CD14-positive monocyte (primary cell): ENCODE data around the gene FRAS1. TPM values are rescaled to one million over a fixed set of nuclear protein-coding genes. Genes with fewer than 3 reads are reported as not detected.

Source experiments
- DNase-seq, 3 donors: peaks; one replicate each; pipeline ENCODE4 v3.0.0-alpha.2; 2011 to 2022
- H2AFZ ChIP-seq: 2 replicates; pipeline ENCODE4 v1.6.0; 2012; ENCODE audit warnings: mild to moderate bottlenecking, low read depth, low read length, inconsistent platforms; ENCODE audit not compliant: insufficient read depth, poor library complexity, severe bottlenecking
- H3K27ac ChIP-seq, 2 donors: 1 replicate in 1 of 2; 2 replicates in 1 of 2; pipeline ENCODE4 v1.5.1; 2012 to 2013; ENCODE audit warnings: low read length in 2 of 2, control low read depth in 1 of 2, inconsistent platforms in 1 of 2, low read depth in 1 of 2, mild to moderate bottlenecking in 1 of 2
- H3K27me3 ChIP-seq, 2 donors: one replicate each; pipeline versions ENCODE4 v1.6.0 to v1.6.1; 2011 to 2013; ENCODE audit warnings: low read length in 2 of 2; ENCODE audit not compliant: control insufficient read depth in 2 of 2, insufficient read depth in 2 of 2
- H3K36me3 ChIP-seq, 2 donors: replicated peaks in 1 of 2; 1 replicate in 1 of 2; 2 replicates in 1 of 2; pipeline versions ENCODE4 v1.5.1 to v1.6.1; 2012 to 2013; ENCODE audit warnings: low read length in 2 of 2, control low read depth in 1 of 2, inconsistent platforms in 1 of 2, mild to moderate bottlenecking in 1 of 2; ENCODE audit not compliant: insufficient read depth in 2 of 2, control insufficient read depth in 1 of 2
- H3K4me1 ChIP-seq, 2 donors: 1 replicate in 1 of 2; 2 replicates in 1 of 2; pipeline versions ENCODE4 v1.5.1 to v1.6.1; 2012 to 2013; ENCODE audit warnings: low read length in 2 of 2, control low read depth in 1 of 2, inconsistent platforms in 1 of 2, mild to moderate bottlenecking in 1 of 2, moderate library complexity in 1 of 2; ENCODE audit not compliant: insufficient read depth in 2 of 2, control insufficient read depth in 1 of 2
- H3K4me2 ChIP-seq: replicated peaks from 2 replicates; pipeline ENCODE3; 2012; ENCODE audit warnings: low read length, moderate library complexity, mild to moderate bottlenecking; ENCODE audit not compliant: poor library complexity, severe bottlenecking; ENCODE audit errors: extremely low read depth
- H3K4me3 ChIP-seq, 3 experiments: fragments of 200-600 bp in 1 of 3; sonication (generic) in 1 of 3; replicated peaks in 1 of 3; 1 replicate in 2 of 3; 2 replicates in 1 of 3; pipeline ENCODE4 v1.5.1; 2011 to 2013; ENCODE audit warnings: low read length in 3 of 3, mild to moderate bottlenecking in 3 of 3, control low read depth in 2 of 3, low read depth in 2 of 3, inconsistent platforms in 1 of 3, moderate library complexity in 1 of 3
- H3K79me2 ChIP-seq: 2 replicates; pipeline ENCODE4 v1.6.0; 2012; ENCODE audit warnings: mild to moderate bottlenecking, control low read depth, inconsistent platforms, low read length, moderate library complexity; ENCODE audit not compliant: insufficient read depth
- H3K9ac ChIP-seq: 2 replicates; pipeline ENCODE4 v1.6.0; 2017; ENCODE audit warnings: low read length, mild to moderate bottlenecking; ENCODE audit not compliant: insufficient read depth, poor library complexity, severe bottlenecking
- H3K9me3 ChIP-seq, 2 donors: replicated peaks in 1 of 2; 1 replicate in 1 of 2; 2 replicates in 1 of 2; pipeline versions ENCODE4 v1.5.1 to v1.6.1; 2012 to 2013; ENCODE audit warnings: low read length in 2 of 2, control low read depth in 1 of 2; ENCODE audit not compliant: control insufficient read depth in 1 of 2, insufficient read depth in 1 of 2
- H4K20me1 ChIP-seq: 2 replicates; pipeline ENCODE4 v1.6.0; 2012; ENCODE audit warnings: mild to moderate bottlenecking, low read length, control low read depth, moderate library complexity; ENCODE audit not compliant: insufficient read depth
- H3K27ac Mint-ChIP-seq, 7 donors: one replicate each; pipeline ENCODE4 v1.8.0; 2020; ENCODE audit warnings: mild to moderate bottlenecking in 7 of 7, mixed read lengths in 7 of 7, moderate library complexity in 6 of 7, inconsistent platforms in 2 of 7
- H3K27me3 Mint-ChIP-seq, 3 donors: one replicate each; pipeline ENCODE4 v1.8.0; 2021 to 2022; ENCODE audit warnings: low read depth in 3 of 3, mild to moderate bottlenecking in 3 of 3, mixed read lengths in 3 of 3, moderate library complexity in 3 of 3, inconsistent platforms in 1 of 3
- H3K36me3 Mint-ChIP-seq, 2 donors: one replicate each; pipeline ENCODE4 v1.8.0; 2020; ENCODE audit warnings: mixed read lengths in 2 of 2, inconsistent platforms in 1 of 2, mild to moderate bottlenecking in 1 of 2
- H3K4me1 Mint-ChIP-seq: one replicate; pipeline ENCODE4 v1.8.0; 2020; ENCODE audit warnings: mild to moderate bottlenecking, mixed read lengths
- H3K4me3 Mint-ChIP-seq, 2 donors: one replicate each; pipeline ENCODE4 v1.8.0; 2020; ENCODE audit warnings: mild to moderate bottlenecking in 2 of 2, mixed read lengths in 2 of 2, moderate library complexity in 1 of 2
- H3K9me3 Mint-ChIP-seq, 7 donors: one replicate each; pipeline ENCODE4 v1.8.0; 2020 to 2022; ENCODE audit warnings: mixed read lengths in 7 of 7, mild to moderate bottlenecking in 6 of 7, moderate library complexity in 6 of 7, inconsistent platforms in 2 of 7
- CTCF ChIP-seq: fragments of 200-600 bp; IDR thresholded peaks from one replicate; pipeline ENCODE4 v1.8.0; 2022; ENCODE audit warnings: antibody characterized with exemption, mild to moderate bottlenecking
- WGBS: methylation state at CpG from one replicate; pipeline ENCODE4 v1.1.5; 2013; ENCODE audit warnings: missing lambda C conversion rate; ENCODE audit not compliant: insufficient coverage; 5-methylcytosine and 5-hydroxymethylcytosine counted together
- intact Hi-C, 2 donors: fragments of 100-400 bp; cut with micrococcal nuclease; formaldehyde crosslinking; loops; one replicate each; pipeline versions ENCODE4 v1.15.0 to v1.15.1; 2023
- polyA plus RNA-seq, 3 donors: library from polyadenylated mRNA; depleted of rRNA in 1 of 3; unstranded in 2 of 3; stranded (reverse) in 1 of 3; fragments of 300-500 nt in 2 of 3; fragments of >200 nt in 1 of 3; fragmentation: Illumina TruSeq in 2 of 3; gene quantifications; 1 replicate in 2 of 3; 2 replicates in 1 of 3; pipeline ENCODE4 v1.2.3, GENCODE V29; 2012 to 2021

The FRAS1 gene
- polyA plus RNA-seq, 3 donors, result not detected

GRCh38 chr4:78510681-78511080 is 453.6 kb downstream of the FRAS1 start:
- no peaks in the 10 kb centered on the region for H3K79me2 ChIP-seq
- H4K20me1 ChIP-seq, result no peaks in the 10 kb centered on the region
- H3K4me3 ChIP-seq, result no peak overlapping the region
- Mint-ChIP-seq H3K36me3 (no peaks in the 10 kb centered on the region), H3K27ac (no peak overlapping the region), H3K4me3 (no peak overlapping the region), H3K4me1 (no peaks in the 10 kb centered on the region), H3K9me3 (peaks cover 0 to 8% (median 5%) of the 10 kb centered on the region in 7 donors), H3K27me3 (peaks cover 0 to 1% (median 0%) of the 10 kb centered on the region in 3 donors)
- intact Hi-C loops, result no loop called here
- no peaks in the 10 kb centered on the region for H3K36me3 ChIP-seq
- TF ChIP-seq CTCF, result no peak
- DNase-seq, result no peak
- no CpG with 5 or more reads among the region's 1 CpG for WGBS
- H3K4me1 ChIP-seq, result no peaks in the 10 kb centered on the region
- no peaks in the 10 kb centered on the region for H3K27me3 ChIP-seq
- no peak overlapping the region for H3K4me2 ChIP-seq
- no peaks in the 10 kb centered on the region for H3K9me3 ChIP-seq
- no peak overlapping the region for H3K9ac ChIP-seq
- no peak overlapping the region for H2AFZ ChIP-seq
- H3K27ac ChIP-seq, result no peak overlapping the region

GRCh38 chr4:78512357-78512920 is 455.3 kb downstream of the FRAS1 start:
- Histone ChIP-seq H3K9ac (no peak overlapping the region), H3K27ac (no peak overlapping the region), H4K20me1 (no peaks in the 10 kb centered on the region), H3K36me3 (no peaks in the 10 kb centered on the region), H3K27me3 (no peaks in the 10 kb centered on the region), H3K9me3 (no peaks in the 10 kb centered on the region), H3K4me2 (no peak overlapping the region), H3K79me2 (no peaks in the 10 kb centered on the region), H2AFZ (no peak overlapping the region), H3K4me3 (no peak overlapping the region), H3K4me1 (no peaks in the 10 kb centered on the region)
- no peaks in the 10 kb centered on the region for H3K36me3 Mint-ChIP-seq
- no peaks in the 10 kb centered on the region for H3K9me3 Mint-ChIP-seq
- no peak overlapping the region for H3K27ac Mint-ChIP-seq
- no peaks in the 10 kb centered on the region for H3K4me1 Mint-ChIP-seq
- 100% methylated on average over 2 of the region's 3 CpGs for WGBS
- no peak overlapping the region for H3K4me3 Mint-ChIP-seq
- TF ChIP-seq CTCF, result no peak
- intact Hi-C loops, result no loop called here
- DNase-seq, result no peak
- H3K27me3 Mint-ChIP-seq, result no peaks in the 10 kb centered on the region
